Posterior vena cava (tissue), 2 donors: ENCODE data around the gene ATP11B. TPM values are rescaled to one million over a fixed set of nuclear protein-coding genes. Genes with fewer than 3 reads are reported as not detected.

Source experiments
- DNase-seq: peaks from one replicate; pipeline ENCODE4 v3.0.0-alpha.2; 2020; ENCODE audit warnings: low spot score
- intact Hi-C, 2 donors: fragments of 100-400 bp; cut with DNase I; formaldehyde crosslinking; loops; one replicate each; pipeline versions ENCODE4 v1.14.1 to v1.14.2; 2022 to 2023
- total RNA-seq, 2 donors: library from RNA; stranded (reverse); fragmentation: NEBNext Ultra II Directional; extraction: Animal tissue kit (Norgen Biotek cat#: 25700); gene quantifications; one replicate each; pipeline ENCODE4 v1.2.1, GENCODE V29; 2021
- donor health status: DM: yes; HTN: yes; CAD: no.
- donor health status: DM: yes; HTN: yes; CAD: no.

ATP11B gene
- total RNA-seq, 2 donors from 2014 or later = 44.3 to 57.6 TPM

GRCh38 chr3:182895513-182896112 is 102.3 kb downstream of the ATP11B start:
- DNase-seq = no peak
- intact Hi-C loops = no loop called here

- no peak for DNase-seq
- intact Hi-C loops = no loop called here
Observed at GRCh38 chr3:182896553-182896952, 103.2 kb downstream of the ATP11B start.

GRCh38 chr3:182902236-182902635 is 108.9 kb downstream of the ATP11B start:
- intact Hi-C loops = no loop called here
- DNase-seq = no peak

- DNase-seq = no peak
- intact Hi-C loops = no loop called here
Observed at GRCh38 chr3:182904164-182904563, 110.9 kb downstream of the ATP11B start.

- DNase-seq = no peak
- intact Hi-C loops = no loop called here
Observed at GRCh38 chr3:182905623-182906022, 112.3 kb downstream of the ATP11B start.

GRCh38 chr3:182906036-182906435 is 112.7 kb downstream of the ATP11B start:
- no peak for DNase-seq
- intact Hi-C loops = no loop called here

GRCh38 chr3:182908471-182908870 is 115.2 kb downstream of the ATP11B start:
- DNase-seq = no peak
- intact Hi-C loops = no loop called here

- intact Hi-C loops = no loop called here
- DNase-seq = no peak
Observed at GRCh38 chr3:182909318-182910040, 116.2 kb downstream of the ATP11B start.

- no peak for DNase-seq
- intact Hi-C loops = no loop called here
Observed at GRCh38 chr3:182910936-182911781, 117.9 kb downstream of the ATP11B start.

GRCh38 chr3:182911782-182912111 is 118.4 kb downstream of the ATP11B start:
- intact Hi-C loops = no loop called here
- DNase-seq = no peak

GRCh38 chr3:182912474-182912873 is 119.2 kb downstream of the ATP11B start:
- no peak for DNase-seq
- intact Hi-C loops = no loop called here

- intact Hi-C loops = no loop called here
Observed at GRCh38 chr3:182913889-182914288, 120.6 kb downstream of the ATP11B start.

GRCh38 chr3:182914341-182914740 is 121.0 kb downstream of the ATP11B start:
- DNase-seq = no peak
- intact Hi-C loops = no loop called here

More at GRCh38 chr3:182913889-182914288, 120.6 kb downstream of the ATP11B start:
- no peak for DNase-seq

GRCh38 chr3:182917134-182917533 is 123.8 kb downstream of the ATP11B start:
- intact Hi-C loops = no loop called here
- DNase-seq = no peak

GRCh38 chr3:182919866-182920357 is 126.6 kb downstream of the ATP11B start:
- DNase-seq = no peak
- intact Hi-C loops = no loop called here

- no peak for DNase-seq
- intact Hi-C loops = no loop called here
Observed at GRCh38 chr3:182920515-182921084, 127.3 kb downstream of the ATP11B start.

GRCh38 chr3:182921665-182922355 is 128.5 kb downstream of the ATP11B start:
- intact Hi-C loops = no loop called here

GRCh38 chr3:182925330-182925943 is 132.1 kb downstream of the ATP11B start:
- DNase-seq = no peak
- intact Hi-C loops = no loop called here

More at GRCh38 chr3:182921665-182922355, 128.5 kb downstream of the ATP11B start:
- no peak for DNase-seq

- intact Hi-C loops = no loop called here
- no peak for DNase-seq
Observed at GRCh38 chr3:182925944-182926337, 132.6 kb downstream of the ATP11B start.
